GM23338 (cell line): ENCODE measurements around the gene SLC6A7. TPM values are rescaled to one million over a fixed set of nuclear protein-coding genes. Genes with fewer than 3 reads are reported as not detected.
A peak's percentile ranks its signal among the peaks of the same experiment; 100 is the strongest.

ENCODE experiments used
- ATAC-seq: fragments of 200-7000 bp; cut with Tn5 transposase; 3 replicates; pipeline ENCODE4 v1.9.1; 2020
- DNase-seq: peaks from one replicate; pipeline ENCODE4 v3.0.0-alpha.2; 2015; ENCODE audit warnings: low spot score
- H2AFZ ChIP-seq: fragments of 200-600 bp; sonication (generic); 2 replicates; pipeline ENCODE4 v1.8.0; 2016; ENCODE audit warnings: antibody characterized with exemption, mild to moderate bottlenecking, moderate library complexity
- H3F3A ChIP-seq: fragments of 200-600 bp; sonication (generic); replicated peaks from 2 replicates; pipeline ENCODE4 v1.8.0; 2017; ENCODE audit warnings: antibody characterized with exemption, mixed run types, low read depth
- H3K27ac ChIP-seq: fragments of 200-600 bp; sonication (generic); 2 replicates; pipeline ENCODE4 v1.6.1; 2016; ENCODE audit warnings: low read depth
- H3K27me3 ChIP-seq: fragments of 200-600 bp; sonication (generic); 2 replicates; pipeline ENCODE4 v1.8.0; 2016; ENCODE audit warnings: mild to moderate bottlenecking, mixed run types, moderate library complexity; ENCODE audit not compliant: insufficient read depth
- H3K36me3 ChIP-seq: fragments of 200-600 bp; sonication (generic); 2 replicates; pipeline ENCODE4 v1.8.0; 2016; ENCODE audit warnings: mild to moderate bottlenecking; ENCODE audit not compliant: insufficient read depth
- H3K4me1 ChIP-seq: fragments of 200-600 bp; sonication (generic); 2 replicates; pipeline ENCODE4 v1.8.0; 2016; ENCODE audit warnings: mild to moderate bottlenecking, moderate library complexity; ENCODE audit not compliant: insufficient read depth
- H3K4me2 ChIP-seq: fragments of 200-600 bp; sonication (generic); 2 replicates; pipeline ENCODE4 v1.7.1; 2017; ENCODE audit warnings: mixed run types
- H3K4me3 ChIP-seq: fragments of 200-600 bp; sonication (generic); 2 replicates; pipeline ENCODE4 v1.6.1; 2016; ENCODE audit warnings: mixed run types
- H3K79me2 ChIP-seq: fragments of 200-600 bp; sonication (generic); replicated peaks from 2 replicates; pipeline ENCODE4 v1.8.0; 2017; ENCODE audit warnings: mild to moderate bottlenecking; ENCODE audit not compliant: insufficient read depth
- H3K9me2 ChIP-seq: fragments of 200-600 bp; sonication (generic); 2 replicates; pipeline ENCODE4 v1.8.0; 2017; ENCODE audit not compliant: insufficient read depth
- H4K20me1 ChIP-seq: fragments of 200-600 bp; sonication (generic); replicated peaks from 2 replicates; pipeline ENCODE4 v1.8.0; 2017; ENCODE audit warnings: mild to moderate bottlenecking; ENCODE audit not compliant: insufficient read depth
- H3K27ac Mint-ChIP-seq: 2 replicates; pipeline ENCODE4 v1.8.0; 2020; ENCODE audit warnings: inconsistent platforms, mild to moderate bottlenecking, moderate library complexity, mixed read lengths
- H3K27me3 Mint-ChIP-seq: 3 replicates; pipeline ENCODE4 v1.8.0; 2022; ENCODE audit warnings: low read depth, mild to moderate bottlenecking, moderate library complexity, mixed read lengths, inconsistent platforms; ENCODE audit not compliant: insufficient read depth, poor library complexity
- H3K36me3 Mint-ChIP-seq: 3 replicates; pipeline ENCODE4 v1.8.0; 2021; ENCODE audit warnings: low read depth, mild to moderate bottlenecking, inconsistent platforms, moderate library complexity, mixed read lengths
- H3K4me1 Mint-ChIP-seq: 3 replicates; pipeline ENCODE4 v1.8.0; 2020; ENCODE audit warnings: mild to moderate bottlenecking, inconsistent platforms, mixed read lengths
- H3K4me3 Mint-ChIP-seq: 3 replicates; pipeline ENCODE4 v1.8.0; 2021; ENCODE audit warnings: moderate library complexity, mild to moderate bottlenecking, inconsistent platforms, mixed read lengths
- H3K9me3 Mint-ChIP-seq: 3 replicates; pipeline ENCODE4 v1.8.0; 2020; ENCODE audit warnings: moderate library complexity, mild to moderate bottlenecking, inconsistent platforms, mixed read lengths
- CTCF ChIP-seq, 2 experiments: fragments of 200-600 bp in 1 of 2; sonication (generic) in 1 of 2; conservative IDR thresholded peaks; 2 replicates each; pipeline versions ENCODE4 v1.5.1 to v1.6.1; 2016 to 2017; ENCODE audit warnings: antibody characterized with exemption in 2 of 2, low read depth in 2 of 2, mild to moderate bottlenecking in 2 of 2, moderate library complexity in 1 of 2
- EZH2 ChIP-seq: fragments of 200-600 bp; sonication (generic); IDR thresholded peaks from one replicate; pipeline ENCODE4 v1.8.0; 2017; ENCODE audit warnings: antibody characterized with exemption, mild to moderate bottlenecking, low read depth; ENCODE audit not compliant: unreplicated experiment
- JUNB ChIP-seq: IDR thresholded peaks from one replicate; pipeline ENCODE4 v1.6.1; 2016; ENCODE audit warnings: antibody characterized with exemption; ENCODE audit not compliant: unreplicated experiment
- NANOG ChIP-seq: IDR thresholded peaks from 2 replicates; pipeline ENCODE4 v1.6.1; 2016; ENCODE audit warnings: antibody characterized with exemption, borderline replicate concordance
- POLR2AphosphoS5 ChIP-seq: IDR thresholded peaks from 2 replicates; pipeline ENCODE4 v1.6.1; 2016; ENCODE audit warnings: antibody characterized with exemption, low read depth
- REST ChIP-seq: IDR thresholded peaks from one replicate; pipeline ENCODE4 v1.6.1; 2018; ENCODE audit warnings: antibody characterized with exemption; ENCODE audit not compliant: unreplicated experiment
- STAT1 ChIP-seq: IDR thresholded peaks from one replicate; pipeline ENCODE4 v1.6.1; 2016; ENCODE audit warnings: antibody characterized with exemption; ENCODE audit not compliant: unreplicated experiment
- ZNF114 ChIP-seq: fragments of 250-450 bp; sonication (Bioruptor Pico); IDR thresholded peaks from 2 replicates; pipeline ENCODE4 v1.5.0; 2020; ENCODE audit warnings: mild to moderate bottlenecking, moderate library complexity
- ZNF462 ChIP-seq: fragments of 250-450 bp; sonication (Bioruptor Pico); IDR thresholded peaks from 2 replicates; pipeline ENCODE4 v1.5.0; 2020; ENCODE audit warnings: mild to moderate bottlenecking, moderate library complexity
- polyA plus RNA-seq: library from polyadenylated mRNA; unstranded; fragments of >200 nt; fragmentation: Nextera tagmentation; extraction: Ambion mirVana; gene quantifications from 2 replicates; pipeline ENCODE4 v1.2.1, GENCODE V29; 2016
- total RNA-seq: library from RNA; depleted of rRNA; stranded (reverse); fragments of >200 nt; shearing (Covaris generic); gene quantifications from 2 replicates; pipeline ENCODE4 v1.2.3, GENCODE V29; 2014

The SLC6A7 gene
- total and polyA plus RNA-seq, 2 experiments from 2014 or later = not detected

GRCh38 chr5:150153483-150153882 lies 36.4 kb upstream of the SLC6A7 start:
- DNase-seq (no peak), ATAC-seq (no peak)
- peaks cover 14% of the 10 kb centered on the region for H3K27me3 Mint-ChIP-seq
- Histone ChIP-seq H3K4me2 (peak overlapping the region; percentile 42; the same call in 1 of the 2 replicates), H3F3A (no peaks in the 10 kb centered on the region), H3K9me2 (no peaks in the 10 kb centered on the region), H2AFZ (no peak overlapping the region), H4K20me1 (no peaks in the 10 kb centered on the region), H3K4me3 (no peak overlapping the region), H3K4me1 (peaks cover 25% of the 10 kb centered on the region), H3K79me2 (no peaks in the 10 kb centered on the region), H3K27me3 (no peaks in the 10 kb centered on the region), H3K36me3 (no peaks in the 10 kb centered on the region), H3K27ac (no peak overlapping the region; the same call in 1 of the 2 replicates)
- H3K9me3 Mint-ChIP-seq = no peaks in the 10 kb centered on the region
- no peak overlapping the region for H3K27ac Mint-ChIP-seq
- H3K4me3 Mint-ChIP-seq = no peak overlapping the region
- no peaks in the 10 kb centered on the region for H3K36me3 Mint-ChIP-seq
- H3K4me1 Mint-ChIP-seq = peaks cover 28% of the 10 kb centered on the region
- TF ChIP-seq POLR2AphosphoS5 = no peak
- TF ChIP-seq JUNB = no peak
- TF ChIP-seq CTCF (conservative IDR thresholded peaks at IDR 0.05; ENCODE audit: low read depth in 2 of 2) = no peak
- TF ChIP-seq NANOG = no peak
- TF ChIP-seq STAT1 = no peak
- no peak for TF ChIP-seq ZNF462 (CRISPR knock-in tag)
- no peak for TF ChIP-seq EZH2
- TF ChIP-seq ZNF114 (CRISPR knock-in tag) = no peak
- TF ChIP-seq REST = no peak
